PFSK-1 (cell line): ENCODE results near the gene TNNC1.

Experiments
- POLR2AphosphoS5 ChIP-seq: IDR thresholded peaks from 2 replicates; pipeline ENCODE4 v1.6.1; 2012; ENCODE audit warnings: low read depth, mild to moderate bottlenecking, control low read depth, low read length, moderate library complexity
- TF ChIP-seq, protein P1 (sequence below), 2 experiments: IDR thresholded peaks; 2 replicates each; pipeline versions ENCODE4 v1.6.1 to v1.8.0; 2011 to 2012; ENCODE audit warnings: low read depth in 2 of 2, low read length in 2 of 2, control low read depth in 1 of 2, inconsistent platforms in 1 of 2, mild to moderate bottlenecking in 1 of 2, moderate library complexity in 1 of 2; ENCODE audit not compliant: insufficient read depth in 1 of 2

DNA sequence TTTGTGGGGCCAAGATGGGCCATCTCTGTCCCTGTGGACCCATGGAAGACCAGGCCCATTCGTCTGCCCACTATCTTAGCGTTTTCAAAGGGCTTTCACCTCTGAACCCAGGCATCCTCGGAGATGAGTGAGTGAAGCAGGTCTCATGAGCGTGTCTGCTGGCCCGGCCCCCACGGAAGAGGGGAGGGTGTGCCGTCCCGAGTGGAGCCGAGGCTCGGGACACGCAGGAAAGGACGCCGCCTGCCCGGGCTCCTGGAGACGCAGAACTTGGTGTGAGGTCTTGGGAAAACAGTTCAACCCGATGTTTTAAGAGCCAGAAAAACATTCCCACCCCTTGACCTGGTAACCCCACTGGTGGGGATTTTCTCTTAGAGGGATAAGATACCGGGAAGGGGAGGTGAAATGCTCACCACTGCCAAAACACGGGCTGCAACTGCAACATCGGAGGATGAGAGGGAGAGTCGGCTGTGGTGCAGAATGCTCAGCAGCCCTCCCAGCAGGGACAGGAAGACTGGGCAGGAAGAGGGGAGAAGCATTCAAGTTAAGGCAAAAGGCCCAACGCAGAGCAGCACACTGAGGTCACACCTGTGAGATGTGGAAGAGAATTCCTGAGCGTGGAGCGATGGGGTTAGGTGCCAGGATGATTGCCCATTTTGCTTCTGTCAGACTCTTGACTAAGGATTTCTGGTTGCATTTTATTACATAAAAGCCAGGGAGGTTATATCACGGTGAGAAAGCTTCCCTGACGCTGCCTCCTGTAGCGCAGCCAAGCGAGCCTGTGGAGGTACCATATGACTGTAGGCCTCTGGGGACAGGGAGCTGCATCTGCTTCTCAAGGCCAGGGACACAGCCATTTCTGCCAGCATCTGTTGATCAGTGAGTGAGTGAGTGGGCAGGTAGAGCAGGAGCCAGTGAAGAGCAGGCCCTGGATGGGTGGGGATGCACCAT lies 27.2 kb upstream of the TNNC1 start:
- TF ChIP-seq, protein P1, sequence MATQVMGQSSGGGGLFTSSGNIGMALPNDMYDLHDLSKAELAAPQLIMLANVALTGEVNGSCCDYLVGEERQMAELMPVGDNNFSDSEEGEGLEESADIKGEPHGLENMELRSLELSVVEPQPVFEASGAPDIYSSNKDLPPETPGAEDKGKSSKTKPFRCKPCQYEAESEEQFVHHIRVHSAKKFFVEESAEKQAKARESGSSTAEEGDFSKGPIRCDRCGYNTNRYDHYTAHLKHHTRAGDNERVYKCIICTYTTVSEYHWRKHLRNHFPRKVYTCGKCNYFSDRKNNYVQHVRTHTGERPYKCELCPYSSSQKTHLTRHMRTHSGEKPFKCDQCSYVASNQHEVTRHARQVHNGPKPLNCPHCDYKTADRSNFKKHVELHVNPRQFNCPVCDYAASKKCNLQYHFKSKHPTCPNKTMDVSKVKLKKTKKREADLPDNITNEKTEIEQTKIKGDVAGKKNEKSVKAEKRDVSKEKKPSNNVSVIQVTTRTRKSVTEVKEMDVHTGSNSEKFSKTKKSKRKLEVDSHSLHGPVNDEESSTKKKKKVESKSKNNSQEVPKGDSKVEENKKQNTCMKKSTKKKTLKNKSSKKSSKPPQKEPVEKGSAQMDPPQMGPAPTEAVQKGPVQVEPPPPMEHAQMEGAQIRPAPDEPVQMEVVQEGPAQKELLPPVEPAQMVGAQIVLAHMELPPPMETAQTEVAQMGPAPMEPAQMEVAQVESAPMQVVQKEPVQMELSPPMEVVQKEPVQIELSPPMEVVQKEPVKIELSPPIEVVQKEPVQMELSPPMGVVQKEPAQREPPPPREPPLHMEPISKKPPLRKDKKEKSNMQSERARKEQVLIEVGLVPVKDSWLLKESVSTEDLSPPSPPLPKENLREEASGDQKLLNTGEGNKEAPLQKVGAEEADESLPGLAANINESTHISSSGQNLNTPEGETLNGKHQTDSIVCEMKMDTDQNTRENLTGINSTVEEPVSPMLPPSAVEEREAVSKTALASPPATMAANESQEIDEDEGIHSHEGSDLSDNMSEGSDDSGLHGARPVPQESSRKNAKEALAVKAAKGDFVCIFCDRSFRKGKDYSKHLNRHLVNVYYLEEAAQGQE (IDR thresholded peaks at IDR 0.05; ENCODE audit: insufficient read depth in 1 of 2, low read depth in 2 of 2, low read length in 2 of 2), result no peak
- TF ChIP-seq POLR2AphosphoS5, result no peak
